ENCODE measurements around the gene BMPER.

GRCh38 chr7:33882950-33883670, 22.2 kb upstream of the BMPER start:
- no peak for TF ChIP-seq CTCF (IDR thresholded peaks at IDR 0.05; ENCODE audit: poor library complexity, severe bottlenecking)
- no peak for TF ChIP-seq POLR2AphosphoS5 (IDR thresholded peaks at IDR 0.05)

All from neural cell (in vitro differentiated cells).